ENCODE data around the gene SERPINH1. TPM values are rescaled to one million over a fixed set of nuclear protein-coding genes. Genes with fewer than 3 reads are reported as not detected.

SERPINH1 gene
- total RNA-seq, 1 experiment from 2014 or later = 58.8 TPM

GRCh38 chr11:75588051-75588481 is 26.0 kb downstream of the SERPINH1 start:
- CTCF ChIA-PET = interaction anchor here (0.6 to 1.4 kb wide), 9 partner anchors 12 to 564 kb away, joined by 3 to 6 read pairs (median 4); no protein-coding TSS in a partner anchor
- Mint-ChIP-seq H3K4me3 (ENCODE audit: low read depth, unreplicated experiment) (no peak overlapping the region), H3K4me1 (ENCODE audit: low read depth, unreplicated experiment) (peaks cover 17% of the 10 kb centered on the region), H3K27ac (ENCODE audit: unreplicated experiment) (no peak overlapping the region), H3K27me3 (ENCODE audit: unreplicated experiment) (peaks cover 16% of the 10 kb centered on the region), H3K36me3 (ENCODE audit: insufficient read depth, unreplicated experiment) (peaks cover 10% of the 10 kb centered on the region), H3K9me3 (ENCODE audit: low read depth, unreplicated experiment) (no peaks in the 10 kb centered on the region)
- BruUV-seq (replicated peaks) = no TSS peak
- TF ChIP-seq, protein P1, sequence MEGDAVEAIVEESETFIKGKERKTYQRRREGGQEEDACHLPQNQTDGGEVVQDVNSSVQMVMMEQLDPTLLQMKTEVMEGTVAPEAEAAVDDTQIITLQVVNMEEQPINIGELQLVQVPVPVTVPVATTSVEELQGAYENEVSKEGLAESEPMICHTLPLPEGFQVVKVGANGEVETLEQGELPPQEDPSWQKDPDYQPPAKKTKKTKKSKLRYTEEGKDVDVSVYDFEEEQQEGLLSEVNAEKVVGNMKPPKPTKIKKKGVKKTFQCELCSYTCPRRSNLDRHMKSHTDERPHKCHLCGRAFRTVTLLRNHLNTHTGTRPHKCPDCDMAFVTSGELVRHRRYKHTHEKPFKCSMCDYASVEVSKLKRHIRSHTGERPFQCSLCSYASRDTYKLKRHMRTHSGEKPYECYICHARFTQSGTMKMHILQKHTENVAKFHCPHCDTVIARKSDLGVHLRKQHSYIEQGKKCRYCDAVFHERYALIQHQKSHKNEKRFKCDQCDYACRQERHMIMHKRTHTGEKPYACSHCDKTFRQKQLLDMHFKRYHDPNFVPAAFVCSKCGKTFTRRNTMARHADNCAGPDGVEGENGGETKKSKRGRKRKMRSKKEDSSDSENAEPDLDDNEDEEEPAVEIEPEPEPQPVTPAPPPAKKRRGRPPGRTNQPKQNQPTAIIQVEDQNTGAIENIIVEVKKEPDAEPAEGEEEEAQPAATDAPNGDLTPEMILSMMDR (IDR thresholded peaks at IDR 0.05; ENCODE audit: unreplicated experiment) = no peak
- DNase-seq = peak; percentile 62
- intact Hi-C loops (cut with micrococcal nuclease; ENCODE audit: unreplicated experiment) = no loop called here

DNA sequence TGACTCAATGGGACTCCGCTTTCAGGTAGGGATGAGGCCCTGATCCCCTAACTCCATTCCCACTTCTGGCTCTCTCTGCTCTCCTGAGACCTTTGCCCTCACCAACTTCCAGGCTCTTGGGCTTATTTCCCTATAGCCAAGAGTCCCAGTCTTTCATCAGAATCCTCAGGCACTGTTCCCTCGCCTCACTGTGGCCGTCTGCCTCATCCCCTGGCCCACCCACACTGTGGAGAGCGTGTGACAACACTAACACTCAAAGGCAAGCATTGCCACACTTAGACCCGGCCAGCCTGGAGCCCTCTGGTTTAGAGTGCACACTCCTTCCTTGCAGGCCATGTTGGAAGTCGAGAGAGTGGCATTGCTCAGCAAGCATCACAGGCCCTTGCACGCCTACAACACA is 27.0 kb downstream of the SERPINH1 start:
- DNase-seq = no peak
- CTCF ChIA-PET = no interaction called here
- BruUV-seq (replicated peaks) = no TSS peak
- intact Hi-C loops (cut with micrococcal nuclease; ENCODE audit: unreplicated experiment) = no loop called here
- peaks cover 19% of the 10 kb centered on the region for H3K4me1 Mint-ChIP-seq (ENCODE audit: low read depth, unreplicated experiment)
- H3K27me3 Mint-ChIP-seq (ENCODE audit: unreplicated experiment) = peaks cover 26% of the 10 kb centered on the region
- H3K9me3 Mint-ChIP-seq (ENCODE audit: low read depth, unreplicated experiment) = no peaks in the 10 kb centered on the region
- no peak overlapping the region for H3K27ac Mint-ChIP-seq (ENCODE audit: unreplicated experiment)
- TF ChIP-seq, protein P1 (IDR thresholded peaks at IDR 0.05; ENCODE audit: unreplicated experiment) = no peak
- peaks cover 4% of the 10 kb centered on the region for H3K36me3 Mint-ChIP-seq (ENCODE audit: insufficient read depth, unreplicated experiment)
- H3K4me3 Mint-ChIP-seq (ENCODE audit: low read depth, unreplicated experiment) = no peak overlapping the region

GRCh38 chr11:75589933-75590332 is 27.9 kb downstream of the SERPINH1 start:
- Mint-ChIP-seq H3K4me3 (ENCODE audit: low read depth, unreplicated experiment) (no peak overlapping the region), H3K4me1 (ENCODE audit: low read depth, unreplicated experiment) (peaks cover 19% of the 10 kb centered on the region), H3K27me3 (ENCODE audit: unreplicated experiment) (peaks cover 34% of the 10 kb centered on the region), H3K9me3 (ENCODE audit: low read depth, unreplicated experiment) (no peaks in the 10 kb centered on the region), H3K27ac (ENCODE audit: unreplicated experiment) (no peak overlapping the region), H3K36me3 (ENCODE audit: insufficient read depth, unreplicated experiment) (no peaks in the 10 kb centered on the region)
- BruUV-seq (replicated peaks) = no TSS peak
- intact Hi-C loops (cut with micrococcal nuclease; ENCODE audit: unreplicated experiment) = loop anchor here (10.0 kb wide), 1 partner anchor 115 kb away; no protein-coding TSS in a partner anchor
- DNase-seq = no peak
- CTCF ChIA-PET = no interaction called here
- TF ChIP-seq, protein P1 (IDR thresholded peaks at IDR 0.05; ENCODE audit: unreplicated experiment) = no peak

- H3K4me3 Mint-ChIP-seq (ENCODE audit: low read depth, unreplicated experiment) = no peak overlapping the region
- peaks cover 19% of the 10 kb centered on the region for H3K4me1 Mint-ChIP-seq (ENCODE audit: low read depth, unreplicated experiment)
- no TSS peak for BruUV-seq (replicated peaks)
- CTCF ChIA-PET = no interaction called here
- H3K27me3 Mint-ChIP-seq (ENCODE audit: unreplicated experiment) = peaks cover 49% of the 10 kb centered on the region
- H3K27ac Mint-ChIP-seq (ENCODE audit: unreplicated experiment) = no peak overlapping the region
- H3K9me3 Mint-ChIP-seq (ENCODE audit: low read depth, unreplicated experiment) = no peaks in the 10 kb centered on the region
- no peaks in the 10 kb centered on the region for H3K36me3 Mint-ChIP-seq (ENCODE audit: insufficient read depth, unreplicated experiment)
- TF ChIP-seq, protein P1 (IDR thresholded peaks at IDR 0.05; ENCODE audit: unreplicated experiment) = no peak
- DNase-seq = no peak
- intact Hi-C loops (cut with micrococcal nuclease; ENCODE audit: unreplicated experiment) = loop anchor here (10.0 kb wide), 1 partner anchor 113 kb away; no protein-coding TSS in a partner anchor
These were observed 29.3 kb downstream of the SERPINH1 start for GRCh38 chr11:75591371-75591770.

All from Calu3 (cell line).